EH (cell line): ENCODE measurements around the gene SGF29.
"Not testable (repeated sequence)": the region's sequence is repeated elsewhere in the genome, so short reads cannot be mapped to it uniquely, and the experiment has no call there.

Experiments used
- DNase-seq: peaks from one replicate; pipeline ENCODE4 v3.0.0-alpha.2; 2015; ENCODE audit warnings: low read depth

The SGF29 gene

DNA sequence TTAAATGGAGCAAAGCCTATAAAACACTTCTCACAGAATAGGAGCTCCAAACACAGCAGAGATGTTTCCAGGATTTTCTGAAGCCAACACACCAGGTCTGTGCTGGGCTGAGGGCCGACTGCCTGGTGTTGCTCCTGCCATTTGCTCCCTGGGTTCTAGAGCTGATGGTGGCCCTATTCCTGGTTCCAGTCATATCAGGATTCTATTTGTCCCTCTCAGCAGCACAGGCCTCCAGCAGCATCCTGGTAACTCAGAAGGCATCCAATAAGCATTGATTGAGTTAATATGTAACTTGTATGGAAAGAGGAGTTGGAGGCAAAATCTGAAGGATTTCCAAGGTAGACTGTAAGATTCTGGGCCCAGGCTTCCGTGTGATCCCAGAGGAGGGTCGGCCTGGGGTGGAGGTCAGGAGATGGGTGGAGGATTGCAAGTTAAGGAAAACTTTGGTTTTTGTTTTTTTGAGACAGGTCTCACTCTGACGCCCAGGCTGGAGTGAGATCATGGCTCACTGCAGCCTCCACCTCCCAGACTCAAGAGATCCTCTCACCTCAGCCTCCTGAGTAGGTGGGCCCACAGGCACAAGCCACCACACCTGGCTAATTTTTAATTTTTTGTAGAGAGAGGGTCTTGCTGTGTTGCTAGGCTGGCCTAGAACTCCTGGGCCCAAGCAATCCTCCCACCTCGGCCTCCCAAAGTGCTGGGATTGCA is 20.6 kb upstream of the SGF29 start:
- no peak for DNase-seq

DNA sequence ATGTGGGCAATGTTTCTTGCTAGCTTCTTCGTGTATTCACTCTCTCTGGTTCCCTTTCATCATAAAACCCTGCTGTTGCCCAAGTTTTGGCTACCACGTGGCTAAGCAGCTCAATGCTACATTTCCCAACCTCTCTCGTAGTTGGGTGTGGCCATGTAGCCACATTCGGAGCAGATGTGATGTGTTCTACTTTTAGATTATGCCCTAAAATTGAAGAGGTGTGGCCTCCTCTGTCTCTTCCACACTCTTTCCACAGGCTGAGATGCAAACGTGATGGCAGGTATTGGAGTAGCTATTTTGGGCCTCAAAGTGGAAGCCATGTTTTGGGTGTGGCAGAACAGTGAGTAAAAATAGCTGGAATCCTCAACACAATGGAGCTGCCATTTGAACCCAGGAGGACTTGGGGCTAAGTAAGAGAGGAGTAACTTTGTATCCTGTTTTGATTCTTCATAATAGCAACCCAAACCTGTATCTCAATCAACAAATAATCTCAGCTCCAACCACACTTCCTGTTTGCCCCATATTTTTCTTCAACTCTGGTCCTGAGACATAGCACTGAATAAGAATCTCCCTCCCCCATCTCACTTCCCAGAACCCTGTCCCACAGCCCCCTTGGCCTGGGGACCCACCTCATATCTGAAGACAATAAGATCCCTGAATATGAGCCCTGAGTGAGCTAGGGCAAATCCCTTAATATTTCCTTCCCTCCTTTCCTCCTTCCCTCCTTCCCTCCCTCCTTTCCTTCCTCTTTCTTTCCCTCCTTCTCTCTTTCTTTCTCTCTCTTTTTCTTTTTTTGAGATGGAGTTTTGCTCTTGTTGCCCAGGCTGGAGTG is 19.0 kb upstream of the SGF29 start:
- no peak for DNase-seq

DNA sequence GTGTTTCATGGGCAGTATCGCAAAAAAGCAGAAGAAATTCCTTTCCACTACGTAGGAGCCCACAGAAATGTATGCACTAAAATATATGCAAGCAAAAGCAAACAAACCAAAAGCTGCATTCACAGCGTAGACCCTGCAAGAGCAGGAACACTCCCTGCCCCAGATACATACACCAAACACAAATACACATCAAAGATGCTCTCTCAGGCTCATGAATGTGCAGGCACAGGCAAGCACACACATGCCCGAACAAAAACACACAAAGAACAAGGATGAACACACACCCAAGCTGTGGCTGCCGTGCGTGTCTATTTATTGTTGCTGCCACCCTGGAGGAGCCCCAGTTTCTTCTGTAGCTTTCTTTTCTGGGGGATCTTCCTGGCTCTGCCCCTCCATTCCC is 16.6 kb upstream of the SGF29 start:
- DNase-seq: no peak

DNA sequence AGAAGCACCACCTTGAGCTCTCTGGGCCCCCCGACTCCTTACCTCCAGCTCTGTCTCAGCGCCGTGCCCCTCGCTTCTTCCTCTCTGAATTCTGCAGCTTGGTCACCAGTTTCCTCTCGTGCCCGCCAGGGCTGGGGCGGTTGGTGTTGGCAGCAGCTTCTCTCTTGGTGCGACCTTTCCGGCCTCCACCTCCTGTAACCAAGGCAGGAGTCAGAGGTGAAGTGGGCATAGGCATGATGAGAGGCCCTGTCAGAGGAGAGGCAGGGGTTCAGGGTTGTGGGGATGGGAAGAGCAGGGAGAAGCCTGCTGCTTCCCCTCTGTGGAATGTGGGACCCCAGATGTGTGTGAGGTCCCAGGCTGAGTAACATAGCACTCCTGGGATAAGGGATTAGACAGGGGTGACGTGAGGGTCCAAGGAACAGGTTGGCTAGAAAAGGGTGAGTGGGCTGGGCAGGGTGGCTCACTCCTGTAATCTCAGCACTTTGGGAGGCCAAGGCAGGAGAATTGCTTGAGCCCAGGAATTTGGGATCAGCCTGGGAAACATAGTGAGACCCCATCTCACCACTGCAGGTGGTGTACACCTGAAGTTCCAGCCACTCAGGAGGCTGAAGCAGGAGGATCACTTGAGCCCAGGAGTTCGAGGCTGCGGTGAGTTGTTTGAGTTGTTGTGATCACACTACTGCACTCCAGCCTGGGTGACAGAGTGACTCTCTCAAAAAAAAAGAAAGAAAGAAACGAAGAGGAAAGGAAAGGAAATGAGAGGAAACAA is 15.6 kb upstream of the SGF29 start:
- DNase-seq: no peak

DNA sequence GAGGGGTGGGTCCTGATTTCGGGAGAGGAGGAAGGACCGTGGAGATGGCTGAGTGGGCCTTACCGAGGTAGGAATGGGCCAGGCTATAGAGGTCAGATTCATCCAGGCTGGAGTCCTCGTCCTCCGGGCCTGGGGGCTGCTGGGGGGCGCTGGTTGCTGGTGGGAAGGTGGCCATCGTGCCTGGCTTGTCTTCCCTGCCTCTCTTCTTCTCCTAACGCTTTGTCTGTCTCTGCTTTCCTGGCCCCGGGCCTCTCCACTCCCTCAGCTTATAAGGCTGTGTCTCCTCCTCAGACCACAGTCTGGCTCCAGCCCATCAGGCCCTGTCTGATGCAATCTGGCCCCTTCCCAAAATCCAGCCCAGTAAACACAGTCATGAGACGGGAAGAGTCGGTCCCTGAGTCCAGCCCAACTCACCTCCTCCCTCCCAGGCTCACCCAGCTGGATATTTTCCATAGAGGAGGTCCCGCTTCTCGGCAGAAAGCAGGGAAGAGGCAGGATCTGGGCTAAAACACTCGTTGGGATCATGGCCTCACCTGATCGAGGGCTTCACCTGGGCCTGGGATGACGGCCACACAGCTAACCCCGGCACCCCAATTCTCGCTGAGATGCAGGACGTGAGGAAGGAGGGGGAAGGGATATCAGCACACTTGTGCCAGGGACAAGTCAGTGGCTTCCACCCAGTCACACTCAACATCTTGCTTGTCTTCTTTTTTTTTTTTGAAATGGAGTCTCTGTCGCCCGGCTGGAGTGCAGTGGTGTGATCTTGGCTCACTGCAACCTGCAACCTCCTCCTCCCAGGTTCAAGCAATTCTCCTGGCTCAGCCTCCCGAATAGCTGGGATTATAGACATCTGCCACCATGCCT is 14.8 kb upstream of the SGF29 start, which contains the start of gene NUPR1:
NUPR1 (minus strand) TSS at position 242 of the 864 bp plus-strand sequence; CDS start at position 175, 67 bp downstream.
- DNase-seq: peak; percentile 99

DNA sequence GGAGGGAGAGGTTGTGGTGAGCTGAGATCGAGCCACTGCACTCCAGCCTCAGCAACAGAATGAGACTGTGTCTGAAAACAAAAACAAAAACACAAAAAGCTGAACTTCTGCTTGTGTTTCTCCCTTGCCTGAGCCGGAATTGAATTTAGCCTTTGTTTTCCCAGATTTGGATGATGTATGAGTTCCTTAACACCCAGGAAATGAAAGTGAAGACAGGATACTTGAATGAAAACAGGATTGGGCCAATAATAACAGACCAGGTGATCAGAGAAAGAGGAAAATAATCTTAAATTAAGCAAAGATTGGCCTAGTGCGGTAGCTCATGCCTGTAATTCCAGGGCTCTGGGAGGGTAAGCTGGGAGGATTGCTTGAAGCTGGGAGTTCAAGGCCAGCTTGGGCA is 13.4 kb upstream of the SGF29 start:
- DNase-seq: no peak

DNA sequence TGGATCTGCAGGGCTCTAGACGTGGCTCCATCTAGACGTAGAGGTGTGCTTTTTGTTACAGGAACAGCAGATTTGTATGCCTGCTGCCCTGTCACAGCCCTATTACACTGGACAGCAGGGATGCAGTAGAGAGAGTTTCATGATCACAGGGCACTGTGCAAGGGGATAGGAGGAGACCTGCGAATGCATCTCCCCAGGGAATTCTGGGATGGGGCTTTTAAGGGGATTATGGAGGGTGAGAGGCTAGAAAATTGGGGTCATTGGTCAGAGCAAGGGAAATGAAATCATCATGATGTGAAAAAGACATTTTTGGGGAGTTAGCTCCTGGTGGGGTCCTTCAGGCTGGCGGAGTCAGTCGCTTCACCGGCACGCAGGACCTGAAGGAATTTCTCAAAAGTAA is 11.1 kb upstream of the SGF29 start:
- no peak for DNase-seq

DNA sequence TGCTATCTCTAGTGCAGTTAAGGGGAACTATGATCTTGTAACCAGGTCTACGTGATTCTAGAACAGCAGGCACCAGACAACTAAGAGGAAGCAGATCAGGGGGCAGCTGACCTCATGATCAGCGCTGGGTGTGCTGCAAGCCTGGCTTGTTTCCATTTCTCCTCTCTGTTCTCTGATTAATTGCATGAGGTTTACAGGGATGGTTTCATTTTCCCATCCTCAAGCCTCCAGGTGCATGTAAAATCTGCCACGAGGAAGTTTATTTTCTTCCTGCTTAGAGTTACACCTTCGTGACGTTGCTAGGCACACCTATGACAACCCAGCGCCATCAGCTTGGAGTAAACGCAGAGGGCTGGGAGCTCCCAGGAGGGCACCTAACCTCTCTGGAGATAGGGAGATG is 10.6 kb upstream of the SGF29 start:
- DNase-seq: no peak

DNA sequence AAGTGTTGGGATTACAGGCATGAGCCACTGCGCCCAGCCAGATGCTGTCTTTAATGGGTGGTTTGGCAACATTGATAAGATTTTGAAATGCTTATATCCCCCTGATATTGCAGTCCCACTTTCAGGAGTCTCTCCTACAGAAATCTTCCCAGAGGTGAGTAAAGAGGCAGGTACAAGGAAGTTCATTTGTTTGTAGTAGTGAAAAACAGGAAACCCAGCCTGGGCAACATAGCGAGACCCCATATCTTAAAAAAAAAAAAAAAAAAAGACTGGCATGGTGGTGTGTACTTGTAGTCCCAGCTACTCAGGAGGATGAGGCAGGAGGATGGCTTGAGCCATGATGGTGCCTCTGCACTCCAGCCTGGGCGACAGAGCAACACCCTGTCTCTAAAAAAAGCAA is 8.7 kb upstream of the SGF29 start:
- no peak for DNase-seq

DNA sequence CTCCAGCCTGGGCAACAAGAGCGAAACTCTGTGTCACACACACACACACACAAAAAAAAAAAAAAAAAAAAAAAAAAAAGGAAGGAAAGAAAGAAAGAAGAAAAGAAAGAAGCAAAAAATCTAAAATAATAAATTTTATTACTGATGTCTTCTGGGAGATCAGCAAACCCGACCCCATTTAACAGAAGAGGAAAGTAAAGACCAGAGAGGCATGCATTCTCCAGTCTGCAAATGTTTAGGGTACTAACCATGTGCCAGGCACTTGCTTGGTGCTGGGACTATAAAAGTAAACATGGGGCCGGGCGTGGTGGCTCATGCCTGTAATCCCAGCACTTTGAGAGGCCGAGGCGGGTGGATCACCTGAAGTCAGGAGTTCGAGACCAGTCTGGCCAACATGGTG is 7.8 kb upstream of the SGF29 start:
- DNase-seq: not testable (repeated sequence)

DNA sequence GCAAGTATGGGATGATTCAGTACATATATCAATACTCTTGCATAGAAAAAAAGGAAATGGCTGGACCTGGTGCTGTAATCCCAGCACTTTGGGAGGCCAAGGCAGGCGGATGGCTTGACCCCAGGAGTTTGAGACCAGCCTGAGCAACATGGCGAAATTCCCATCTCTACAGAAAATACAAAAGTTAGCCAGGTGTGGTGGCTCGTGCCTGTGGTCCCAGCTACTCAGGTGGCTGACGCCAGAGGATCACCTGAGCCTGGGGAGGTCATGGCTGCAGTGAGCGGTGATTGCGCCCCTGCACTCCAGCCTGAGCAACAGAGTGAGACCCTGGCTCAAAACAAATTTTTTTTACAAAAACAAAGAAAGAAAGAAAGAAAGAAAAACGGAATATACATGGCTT is 7.1 kb upstream of the SGF29 start:
- no peak for DNase-seq

DNA sequence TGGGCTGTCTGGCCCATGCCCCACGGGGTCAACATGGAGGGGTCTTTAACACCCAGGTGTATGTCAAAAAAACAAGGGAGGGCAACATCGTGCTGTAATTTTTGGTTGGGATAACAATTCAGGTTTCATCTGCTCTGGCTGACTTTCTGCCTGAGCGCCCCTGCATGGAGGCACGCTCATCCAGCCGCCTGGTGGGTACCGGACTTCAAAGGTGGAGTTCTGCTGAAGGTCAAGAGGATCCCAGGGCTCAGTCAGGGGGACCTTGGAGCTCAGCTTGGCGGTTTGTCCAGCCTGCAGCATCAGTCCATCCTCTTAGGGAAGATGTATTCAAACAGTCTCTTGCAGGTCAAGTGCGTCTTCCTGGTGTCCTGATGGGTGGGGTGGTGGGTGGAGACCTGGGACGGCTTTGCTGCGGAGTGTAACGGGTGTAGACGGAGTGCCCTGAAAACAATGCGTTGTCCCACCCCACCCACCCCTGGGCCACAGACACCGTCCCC is 5.4 kb upstream of the SGF29 start:
- no peak for DNase-seq

DNA sequence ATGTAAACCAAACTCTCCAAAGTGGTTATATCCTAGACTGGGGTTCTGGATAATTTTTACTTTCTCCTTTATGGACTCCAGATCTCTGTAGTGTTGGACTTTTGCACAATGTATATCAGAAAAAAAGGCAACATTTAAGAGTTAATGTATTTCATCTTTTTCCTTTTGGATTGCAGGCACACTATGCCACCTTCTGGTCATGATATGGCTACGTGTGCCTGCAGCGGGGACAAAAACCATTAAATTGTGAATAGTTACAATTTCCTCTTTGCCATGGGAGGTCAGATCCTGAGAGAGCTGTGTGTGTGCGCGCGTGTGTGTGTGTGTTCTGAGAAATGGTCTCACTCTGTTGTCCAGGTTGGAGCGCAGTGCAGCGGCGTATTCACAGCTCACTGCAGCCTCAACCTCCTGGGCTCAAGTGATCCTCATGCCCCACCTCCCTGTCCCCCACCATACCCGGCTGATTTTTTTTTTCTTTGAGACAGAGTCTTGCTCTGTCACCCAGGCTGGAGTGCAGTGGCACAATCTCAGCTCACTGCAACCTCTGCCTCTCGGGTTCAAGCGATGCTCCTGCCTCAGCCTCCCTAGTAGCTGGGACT is 4.3 kb upstream of the SGF29 start:
- DNase-seq: peak; percentile 53

DNA sequence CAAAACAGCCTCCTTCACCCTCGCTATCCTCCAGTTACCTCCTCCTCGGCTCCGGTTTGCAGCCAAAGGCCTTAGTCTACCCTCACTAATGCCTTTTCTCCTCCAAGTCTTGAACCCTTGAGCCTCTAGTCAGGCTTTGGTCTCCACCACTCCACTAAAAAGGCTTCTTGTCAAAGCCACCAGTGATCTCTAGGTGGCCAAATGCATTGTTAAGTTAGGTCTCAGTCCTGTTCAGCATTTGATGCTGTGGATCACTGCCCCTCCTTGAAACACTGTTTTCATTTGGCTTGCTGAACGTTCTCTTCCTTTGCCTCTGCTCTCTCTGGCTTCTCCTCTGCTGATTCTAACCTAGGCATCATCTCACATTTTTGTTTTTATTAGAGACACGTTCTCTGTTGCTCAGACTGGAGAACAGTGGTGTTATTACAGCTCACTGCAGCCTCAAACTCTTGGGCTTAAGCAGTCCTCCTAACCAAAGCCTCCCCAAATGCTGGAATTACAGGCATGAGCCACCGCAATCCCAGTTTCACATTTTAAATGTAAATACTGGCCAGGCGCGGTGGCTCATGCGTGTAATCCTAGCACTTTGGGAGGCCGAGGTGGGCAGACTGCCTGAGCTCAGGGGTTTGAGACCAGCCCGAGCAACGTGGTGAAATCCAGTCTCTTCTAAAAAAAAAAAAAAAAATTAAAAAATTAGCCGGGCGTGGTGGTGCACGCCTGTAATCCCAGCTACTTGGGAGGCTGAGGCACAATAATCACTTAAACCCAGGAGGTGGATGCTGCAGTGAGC is 1.1 kb downstream of the SGF29 start:
- no peak for DNase-seq

DNA sequence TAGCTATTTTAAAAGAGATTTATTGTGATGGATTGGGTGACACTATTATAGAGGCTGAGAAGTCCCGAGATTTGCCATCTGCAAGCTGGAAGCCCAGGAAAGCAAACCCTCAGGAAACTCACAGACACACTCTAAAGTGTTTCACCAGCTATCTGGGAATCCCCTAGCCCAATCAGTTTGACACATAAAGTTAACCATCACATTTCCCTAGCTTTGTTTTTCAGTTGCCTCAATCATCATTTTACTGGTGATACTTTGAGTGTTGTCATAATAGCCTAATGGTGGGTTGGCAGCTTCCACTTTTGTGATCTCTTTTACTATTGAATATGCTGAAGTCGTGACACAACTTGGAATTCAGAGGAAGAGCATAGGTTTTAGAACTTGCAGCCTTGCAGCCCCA is 1.8 kb downstream of the SGF29 start:
- DNase-seq: no peak

DNA sequence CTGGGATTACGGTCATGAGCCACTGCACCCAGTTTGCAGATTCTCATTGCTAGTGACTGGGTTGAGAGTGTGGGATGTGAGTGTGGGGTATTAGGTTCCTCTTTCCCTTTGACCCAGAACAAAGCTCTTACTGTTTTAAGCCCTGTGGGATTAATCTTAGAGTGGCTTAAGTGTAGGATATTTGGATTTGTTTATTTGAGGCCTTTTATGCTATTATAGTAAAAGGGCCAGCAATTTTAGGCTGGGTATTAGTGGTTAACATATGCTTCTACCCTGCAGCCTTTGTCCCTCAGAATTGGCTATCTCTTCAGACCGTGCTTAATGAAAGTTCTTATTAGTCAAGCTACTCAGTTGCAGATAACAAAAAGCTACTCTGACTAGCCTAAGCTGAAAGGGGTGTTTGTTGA is 3.2 kb downstream of the SGF29 start:
- no peak for DNase-seq

DNA sequence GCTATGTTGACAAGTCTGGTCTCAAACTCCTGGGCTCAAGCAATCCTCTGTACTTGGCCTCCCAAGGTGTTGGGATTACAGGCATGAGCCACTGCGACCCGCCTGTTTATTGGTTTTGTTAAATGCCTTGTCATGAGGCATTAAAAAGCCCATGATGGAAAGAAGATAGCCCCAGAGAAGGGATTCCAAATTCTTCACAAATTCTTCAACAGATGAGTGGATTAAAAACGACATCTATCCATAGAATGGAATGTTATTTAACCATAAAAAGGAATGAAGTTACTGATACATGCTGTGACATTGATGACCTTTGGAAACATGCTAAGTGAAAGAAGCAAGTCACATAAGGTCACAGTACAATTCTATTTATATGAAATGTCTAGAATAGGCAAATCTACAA is 4.7 kb downstream of the SGF29 start:
- no peak for DNase-seq

DNA sequence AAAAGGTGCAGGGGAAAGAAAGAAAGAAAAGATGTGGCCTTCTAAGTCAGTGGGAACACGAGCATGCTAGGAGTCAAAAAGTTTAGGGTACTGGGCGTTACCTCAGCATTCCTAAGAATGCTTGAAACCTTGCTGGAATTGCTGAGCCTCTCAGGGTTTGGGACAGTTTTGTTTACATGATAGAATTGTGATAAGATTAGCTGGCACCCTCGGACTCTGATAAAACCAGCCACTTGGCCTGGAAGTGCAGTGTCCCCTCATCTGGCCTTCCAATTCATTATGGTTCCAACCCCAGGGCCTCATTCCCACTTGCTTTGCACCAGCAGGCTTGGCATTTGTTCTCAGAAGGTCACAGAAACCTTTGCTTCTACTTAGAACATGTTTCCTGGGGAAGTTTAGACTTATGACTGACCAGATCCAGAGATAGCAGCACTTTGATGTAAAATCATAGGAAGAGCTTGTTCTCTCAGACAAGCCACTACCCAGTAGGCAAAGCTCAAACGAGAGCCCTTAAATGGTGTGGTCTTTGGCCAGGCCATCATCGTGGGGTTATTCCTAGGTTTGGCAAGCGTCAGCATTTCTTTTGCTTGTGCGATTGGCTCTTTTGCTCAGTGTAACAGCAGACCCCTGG is 8.0 kb downstream of the SGF29 start:
- DNase-seq: peak; percentile 13

DNA sequence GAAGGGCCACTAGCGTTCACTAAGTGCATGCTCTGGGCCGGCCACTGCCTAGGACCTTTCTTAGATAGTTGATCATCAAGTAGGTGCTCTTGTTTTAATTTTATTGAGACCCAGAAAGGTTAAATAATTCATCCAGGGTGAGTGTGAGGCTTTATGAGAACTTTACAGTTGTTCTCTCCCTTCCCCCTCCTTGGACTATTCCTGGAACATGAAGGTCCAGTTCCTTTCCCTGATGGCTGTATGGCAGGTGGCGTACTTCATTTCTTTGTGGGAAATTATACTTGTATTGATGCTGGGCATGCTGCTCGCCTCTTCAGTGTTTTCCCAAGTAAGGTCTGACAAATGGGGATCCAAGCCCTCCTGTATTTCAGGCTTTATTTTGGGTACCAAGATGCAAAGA is 8.5 kb downstream of the SGF29 start:
- DNase-seq: no peak

DNA sequence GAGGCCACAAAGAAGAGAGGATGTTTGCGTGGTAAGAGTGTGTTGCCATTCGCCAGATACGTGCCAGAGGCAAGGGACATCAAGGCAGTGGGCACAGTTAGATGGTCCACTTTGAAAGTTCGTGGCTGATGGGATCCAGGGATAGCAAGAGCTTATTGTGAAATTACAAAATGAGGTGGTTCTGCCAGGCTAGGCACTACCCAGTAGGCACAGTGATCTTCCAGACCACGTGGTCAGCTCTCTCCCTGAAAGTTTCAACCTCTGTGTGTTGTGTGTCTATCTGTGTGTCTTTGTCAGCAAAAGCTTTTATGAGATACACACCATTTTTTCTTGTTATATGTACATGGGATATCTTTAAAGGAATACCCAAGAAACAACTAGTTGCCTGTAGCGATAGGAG is 9.5 kb downstream of the SGF29 start:
- no peak for DNase-seq
